CD4-positive, alpha-beta T cell (primary cell): ENCODE measurements around the gene METTL15. TPM values are rescaled to one million over a fixed set of nuclear protein-coding genes. Genes with fewer than 3 reads are reported as not detected.
"Not testable (repeated sequence)": the region's sequence is repeated elsewhere in the genome, so short reads cannot be mapped to it uniquely, and the experiment has no call there.

Source experiments
- ATAC-seq: fragments of 200-7000 bp; cut with Tn5 transposase; one replicate; pipeline ENCODE4 v1.10.0; 2022; ENCODE audit warnings: mild to moderate bottlenecking; ENCODE audit not compliant: poor library complexity
- CTCF ChIA-PET: fragments of 350-600 bp; sonication (Branson Sonifier 250); formaldehyde crosslinking; loops from one replicate; lab custom pipeline; 2021; ENCODE audit warnings: antibody characterized with exemption, inconsistent platforms; lab: Charles Lee
- POLR2A ChIA-PET: fragments of 350-600 bp; sonication (Branson Sonifier 250); formaldehyde crosslinking; loops from one replicate; lab custom pipeline; 2021; ENCODE audit warnings: antibody characterized with exemption, inconsistent platforms; lab: Charles Lee
- DNase-seq, 14 experiments: peaks; one replicate each; pipeline ENCODE4 v3.0.0-alpha.2; 2013 to 2020; ENCODE audit warnings: mixed read lengths in 2 of 14
- H3K27ac ChIP-seq, 2 donors: one replicate each; pipeline versions ENCODE4 v1.5.1 to v1.7.0; 2013; ENCODE audit warnings: low read length in 2 of 2, low read depth in 1 of 2, mild to moderate bottlenecking in 1 of 2
- H3K27me3 ChIP-seq, 2 experiments: 1 replicate in 1 of 2; 2 replicates in 1 of 2; pipeline versions ENCODE4 v1.6.1 to v1.7.0; 2013; ENCODE audit warnings: low read length in 2 of 2, control low read depth in 1 of 2, mild to moderate bottlenecking in 1 of 2, moderate library complexity in 1 of 2; ENCODE audit not compliant: insufficient read depth in 2 of 2, control insufficient read depth in 1 of 2
- H3K36me3 ChIP-seq: one replicate; pipeline ENCODE4 v1.6.1; 2013; ENCODE audit warnings: low read length, control low read depth; ENCODE audit not compliant: insufficient read depth
- H3K4me1 ChIP-seq: one replicate; pipeline ENCODE4 v1.6.1; 2013; ENCODE audit warnings: low read length, control low read depth; ENCODE audit not compliant: insufficient read depth
- H3K4me3 ChIP-seq: one replicate; pipeline ENCODE4 v1.5.1; 2013; ENCODE audit warnings: mild to moderate bottlenecking, low read length, moderate library complexity
- H3K9me3 ChIP-seq, 2 experiments: 1 replicate in 1 of 2; 2 replicates in 1 of 2; pipeline versions ENCODE4 v1.6.1 to v1.7.0; 2013; ENCODE audit warnings: low read length in 2 of 2, mild to moderate bottlenecking in 2 of 2, control low read depth in 1 of 2, moderate library complexity in 1 of 2; ENCODE audit not compliant: control insufficient read depth in 1 of 2, insufficient read depth in 1 of 2
- H3K27ac Mint-ChIP-seq: one replicate; pipeline ENCODE4 v1.8.0; 2020; ENCODE audit warnings: mixed read lengths
- H3K27me3 Mint-ChIP-seq: one replicate; pipeline ENCODE4 v1.8.0; 2021; ENCODE audit warnings: mixed read lengths
- H3K36me3 Mint-ChIP-seq: one replicate; pipeline ENCODE4 v1.8.0; 2021; ENCODE audit warnings: low read depth, mixed read lengths
- H3K4me1 Mint-ChIP-seq: one replicate; pipeline ENCODE4 v1.8.0; 2021; ENCODE audit warnings: low read depth, mixed read lengths
- H3K4me3 Mint-ChIP-seq: one replicate; pipeline ENCODE4 v1.8.0; 2020; ENCODE audit warnings: mild to moderate bottlenecking, mixed read lengths
- H3K9me3 Mint-ChIP-seq: one replicate; pipeline ENCODE4 v1.8.0; 2020; ENCODE audit warnings: mixed read lengths
- CTCF ChIP-seq: fragments of 200-600 bp; IDR thresholded peaks from one replicate; pipeline ENCODE4 v1.8.0; 2022; ENCODE audit warnings: antibody characterized with exemption, mild to moderate bottlenecking
- intact Hi-C, 2 experiments: fragments of 100-400 bp; cut with DNase I in 1 of 2; cut with micrococcal nuclease in 1 of 2; formaldehyde crosslinking; loops; one replicate each; pipeline versions ENCODE4 v1.15.1 to v1.9.0; 2023 to 2025; cut with DNase I, micrococcal nuclease
- total RNA-seq, 174 experiments: library from RNA in 2 of 174; stranded (reverse) in 2 of 174; gene quantifications; one replicate each; pipeline ENCODE4 v1.2.3 and lab custom pipeline; 2021 to 2026

The METTL15 gene
- total RNA-seq, 2 experiments from 2014 or later, result 3.5 to 4.4 TPM

DNA sequence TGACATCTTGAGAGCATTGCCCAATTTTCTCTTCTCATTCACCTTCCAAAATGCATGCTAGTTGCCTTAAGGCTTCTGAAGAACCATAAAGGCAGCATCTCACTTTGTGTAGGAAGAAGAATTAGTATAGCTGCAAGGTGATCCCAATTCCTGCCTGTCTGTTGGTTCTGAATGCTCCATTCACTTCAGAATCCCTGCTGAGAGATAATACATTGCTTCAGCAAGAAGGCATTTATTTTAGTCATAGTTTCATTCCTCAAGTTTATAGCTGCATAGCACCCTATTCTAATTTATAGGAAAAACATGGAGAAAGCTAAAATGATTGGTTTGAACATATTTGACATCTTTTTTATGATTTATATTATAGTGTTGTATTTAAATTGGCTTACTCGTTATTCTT, 181.3 kb downstream of the METTL15 start:
- H3K4me3 ChIP-seq, result no peak overlapping the region
- H3K9me3 ChIP-seq, result no peaks in the 10 kb centered on the region
- ATAC-seq (no peak), DNase-seq (no peak)
- H3K27ac ChIP-seq, result no peak overlapping the region
- peaks cover 54% of the 10 kb centered on the region for H3K36me3 Mint-ChIP-seq
- H3K4me1 Mint-ChIP-seq, result no peaks in the 10 kb centered on the region
- H3K4me1 ChIP-seq, result no peaks in the 10 kb centered on the region
- H3K36me3 ChIP-seq, result no peaks in the 10 kb centered on the region
- no peaks in the 10 kb centered on the region for H3K9me3 Mint-ChIP-seq
- intact Hi-C loops, result no loop called here
- TF ChIP-seq CTCF, result no peak
- no peaks in the 10 kb centered on the region for H3K27me3 Mint-ChIP-seq
- CTCF ChIA-PET, result no interaction called here
- POLR2A ChIA-PET, result no interaction called here
- H3K4me3 Mint-ChIP-seq, result no peak overlapping the region
- no peak overlapping the region for H3K27ac Mint-ChIP-seq
- no peaks in the 10 kb centered on the region for H3K27me3 ChIP-seq

DNA sequence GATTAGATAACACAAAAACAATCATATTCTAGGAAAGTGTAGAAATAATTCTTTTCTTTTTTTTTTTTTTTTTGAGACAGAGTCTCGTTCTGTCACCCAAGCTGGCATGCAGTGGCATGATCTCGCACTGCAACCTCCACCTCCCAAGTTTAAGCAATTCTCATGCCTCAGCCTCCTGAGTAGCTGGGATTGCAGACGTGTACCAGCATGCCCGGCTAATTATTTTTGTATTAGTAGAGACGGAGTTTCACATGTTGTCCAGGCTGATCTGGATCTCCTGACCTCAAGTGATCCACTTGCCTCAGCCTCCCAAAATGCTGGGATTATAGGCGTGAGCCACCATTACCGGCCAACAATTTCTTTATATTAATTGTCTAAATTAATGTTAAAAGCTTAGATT, 182.8 kb downstream of the METTL15 start:
- H3K27me3 Mint-ChIP-seq, result not testable (repeated sequence)

DNA sequence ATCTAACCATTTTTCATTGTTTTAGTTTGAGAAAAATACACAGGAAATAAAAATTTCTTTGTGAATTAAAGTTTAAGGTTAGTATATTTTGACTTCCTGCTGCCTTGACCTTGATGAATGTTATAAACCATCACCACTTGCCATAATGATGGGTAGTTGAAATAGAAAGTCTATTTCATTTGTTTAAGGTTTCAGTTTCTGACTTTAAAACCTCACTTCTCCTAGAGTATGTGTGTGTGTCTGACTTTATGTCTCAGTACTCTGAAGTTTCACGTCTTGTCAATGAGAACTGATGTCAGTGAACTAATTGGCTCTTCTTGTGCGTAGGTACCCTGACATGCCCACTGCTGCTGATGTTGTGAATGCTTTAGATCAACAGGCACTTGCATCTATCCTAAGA, 188.2 kb downstream of the METTL15 start:
- ChIA-PET CTCF (no interaction called here), POLR2A (no interaction called here)
- Mint-ChIP-seq H3K27me3 (no peaks in the 10 kb centered on the region), H3K4me1 (no peaks in the 10 kb centered on the region), H3K9me3 (no peaks in the 10 kb centered on the region), H3K36me3 (peaks cover 77% of the 10 kb centered on the region), H3K4me3 (no peak overlapping the region), H3K27ac (no peak overlapping the region)
- ATAC-seq, result no peak
- no peaks in the 10 kb centered on the region for H3K4me1 ChIP-seq
- H3K36me3 ChIP-seq, result peaks cover 16% of the 10 kb centered on the region
- no peak overlapping the region for H3K4me3 ChIP-seq
- intact Hi-C loops, result no loop called here
- no peak overlapping the region for H3K27ac ChIP-seq
- DNase-seq, result no peak
- no peaks in the 10 kb centered on the region for H3K9me3 ChIP-seq
- no peak for TF ChIP-seq CTCF
- no peaks in the 10 kb centered on the region for H3K27me3 ChIP-seq

More for the DNA sequence above, 182.8 kb downstream of the METTL15 start:
- H3K9me3 ChIP-seq, DNase-seq, intact Hi-C loops, H3K9me3 Mint-ChIP-seq, ATAC-seq, POLR2A ChIA-PET, H3K4me1 ChIP-seq, H3K36me3 ChIP-seq, H3K4me3 Mint-ChIP-seq, H3K27me3 ChIP-seq, H3K27ac ChIP-seq, H3K27ac Mint-ChIP-seq, H3K4me3 ChIP-seq, H3K4me1 Mint-ChIP-seq: not testable (repeated sequence)
- CTCF ChIA-PET, result interaction anchor here (0.8 kb wide), 1 partner anchor 1423 kb away, joined by 4 read pairs; no protein-coding TSS in a partner anchor
- H3K36me3 Mint-ChIP-seq, result peaks cover 68% of the 10 kb centered on the region

DNA sequence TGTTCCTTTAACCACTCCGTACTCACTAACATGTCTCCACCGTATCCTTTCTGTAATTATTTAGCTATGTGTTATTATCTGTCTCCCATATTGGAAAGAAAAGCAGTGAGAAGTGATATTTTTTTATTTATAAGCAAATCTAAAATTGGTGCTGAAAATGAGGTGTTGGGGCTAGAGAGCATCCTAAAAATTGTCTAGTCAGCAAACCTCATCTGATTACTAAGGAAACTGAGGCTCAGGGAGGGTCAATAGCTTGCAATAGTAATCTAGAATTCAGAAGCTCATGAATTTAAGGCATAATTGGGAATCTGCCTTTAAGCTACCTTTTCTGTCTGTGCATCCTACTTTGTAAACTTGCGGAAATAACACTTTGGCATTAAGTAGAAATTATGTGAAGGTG, 190.0 kb downstream of the METTL15 start:
- ChIA-PET CTCF (no interaction called here), POLR2A (no interaction called here)
- H3K36me3 Mint-ChIP-seq, result peaks cover 79% of the 10 kb centered on the region
- Histone ChIP-seq H3K4me3 (no peak overlapping the region), H3K36me3 (peaks cover 16% of the 10 kb centered on the region), H3K9me3 (no peaks in the 10 kb centered on the region), H3K4me1 (no peaks in the 10 kb centered on the region), H3K27me3 (no peaks in the 10 kb centered on the region), H3K27ac (no peak overlapping the region)
- no peaks in the 10 kb centered on the region for H3K27me3 Mint-ChIP-seq
- ATAC-seq (no peak), DNase-seq (no peak)
- no peaks in the 10 kb centered on the region for H3K4me1 Mint-ChIP-seq
- intact Hi-C loops, result no loop called here
- no peak overlapping the region for H3K4me3 Mint-ChIP-seq
- H3K9me3 Mint-ChIP-seq, result no peaks in the 10 kb centered on the region
- TF ChIP-seq CTCF, result no peak
- no peak overlapping the region for H3K27ac Mint-ChIP-seq
